Testis (tissue), 3 donors: ENCODE measurements around the gene FAM200A. TPM values are rescaled to one million over a fixed set of nuclear protein-coding genes. Genes with fewer than 3 reads are reported as not detected.

ENCODE experiments used
- DNase-seq: peaks from one replicate; pipeline ENCODE4 v3.0.0-alpha.2; 2019
- H3K27ac ChIP-seq, 2 donors: fragments of 200-600 bp; sonication (generic); one replicate each; pipeline ENCODE4 v1.5.1; 2019
- H3K27me3 ChIP-seq: fragments of 200-600 bp; sonication (generic); one replicate; pipeline ENCODE4 v1.5.1; 2019
- H3K36me3 ChIP-seq: fragments of 200-600 bp; sonication (generic); one replicate; pipeline ENCODE4 v1.5.1; 2017; ENCODE audit warnings: low read depth; ENCODE audit errors: missing control alignments
- H3K4me1 ChIP-seq: fragments of 200-600 bp; sonication (generic); one replicate; pipeline ENCODE4 v1.5.1; 2019
- H3K4me3 ChIP-seq, 2 donors: fragments of 200-600 bp; sonication (generic); one replicate each; pipeline ENCODE4 v1.5.1; 2017 to 2019
- H3K9me3 ChIP-seq: fragments of 200-600 bp; sonication (generic); one replicate; pipeline ENCODE4 v1.5.1; 2017
- POLR2A ChIP-seq: fragments of 450-650 bp; IDR thresholded peaks from one replicate; pipeline ENCODE4 v1.6.1; 2017; ENCODE audit warnings: antibody characterized with exemption, mild to moderate bottlenecking, moderate library complexity
- WGBS, 2 donors: methylation state at CpG; one replicate each; pipeline ENCODE4 v1.1.5; 2018; 5-methylcytosine and 5-hydroxymethylcytosine counted together
- intact Hi-C: fragments of 100-400 bp; cut with DNase I; formaldehyde crosslinking; loops from one replicate; pipeline ENCODE4 v1.15.1; 2023; ENCODE audit warnings: low total_unique reads
- polyA plus RNA-seq: library from polyadenylated mRNA; stranded (reverse); fragments of 350-450 nt; fragmentation: Illumina TruSeq; extraction: RNeasy Lipid Tissue Mini Kit (QIAGEN cat#74804); gene quantifications from one replicate; pipeline ENCODE4 v1.2.3, GENCODE V29; 2014; ENCODE audit warnings: low read depth, low replicate concordance; ENCODE audit not compliant: insufficient read depth
- total RNA-seq, 2 donors: library from RNA; depleted of rRNA; stranded (reverse); fragments of >200 nt; gene quantifications; one replicate each; pipeline ENCODE4 v1.2.3, GENCODE V29; 2016
- TF ChIP-seq, protein P1 (sequence below), 3 experiments: fragments of 450-650 bp in 2 of 3; fragments of 200-600 bp in 1 of 3; sonication (generic) in 1 of 3; IDR thresholded peaks; one replicate each; pipeline ENCODE4 v1.5.1; 2016 to 2019; ENCODE audit warnings: antibody characterized with exemption in 3 of 3, mild to moderate bottlenecking in 2 of 3, moderate library complexity in 1 of 3

Gene FAM200A
- total and polyA plus RNA-seq, 3 donors from 2014 or later, result 9.2 to 11.5 (median 11.4) TPM

DNA sequence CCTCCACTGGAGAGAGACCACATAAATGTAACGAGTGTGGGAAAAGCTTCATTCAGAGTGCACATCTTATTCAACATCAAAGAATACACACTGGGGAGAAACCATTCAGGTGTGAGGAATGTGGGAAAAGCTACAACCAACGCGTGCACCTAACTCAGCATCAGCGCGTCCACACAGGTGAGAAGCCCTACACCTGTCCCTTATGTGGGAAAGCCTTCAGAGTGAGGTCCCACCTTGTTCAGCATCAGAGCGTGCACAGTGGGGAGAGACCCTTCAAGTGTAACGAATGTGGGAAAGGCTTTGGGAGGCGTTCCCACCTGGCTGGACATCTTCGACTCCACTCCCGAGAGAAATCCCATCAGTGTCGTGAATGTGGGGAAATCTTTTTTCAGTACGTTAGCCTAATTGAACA, 20.6 kb downstream of the FAM200A start:
- no peak for TF ChIP-seq POLR2A
- TF ChIP-seq, protein P1, sequence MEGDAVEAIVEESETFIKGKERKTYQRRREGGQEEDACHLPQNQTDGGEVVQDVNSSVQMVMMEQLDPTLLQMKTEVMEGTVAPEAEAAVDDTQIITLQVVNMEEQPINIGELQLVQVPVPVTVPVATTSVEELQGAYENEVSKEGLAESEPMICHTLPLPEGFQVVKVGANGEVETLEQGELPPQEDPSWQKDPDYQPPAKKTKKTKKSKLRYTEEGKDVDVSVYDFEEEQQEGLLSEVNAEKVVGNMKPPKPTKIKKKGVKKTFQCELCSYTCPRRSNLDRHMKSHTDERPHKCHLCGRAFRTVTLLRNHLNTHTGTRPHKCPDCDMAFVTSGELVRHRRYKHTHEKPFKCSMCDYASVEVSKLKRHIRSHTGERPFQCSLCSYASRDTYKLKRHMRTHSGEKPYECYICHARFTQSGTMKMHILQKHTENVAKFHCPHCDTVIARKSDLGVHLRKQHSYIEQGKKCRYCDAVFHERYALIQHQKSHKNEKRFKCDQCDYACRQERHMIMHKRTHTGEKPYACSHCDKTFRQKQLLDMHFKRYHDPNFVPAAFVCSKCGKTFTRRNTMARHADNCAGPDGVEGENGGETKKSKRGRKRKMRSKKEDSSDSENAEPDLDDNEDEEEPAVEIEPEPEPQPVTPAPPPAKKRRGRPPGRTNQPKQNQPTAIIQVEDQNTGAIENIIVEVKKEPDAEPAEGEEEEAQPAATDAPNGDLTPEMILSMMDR (IDR thresholded peaks at IDR 0.05), result no peak
- Histone ChIP-seq H3K9me3 (no peaks in the 10 kb centered on the region), H3K4me3 (no peak overlapping the region), H3K4me1 (no peaks in the 10 kb centered on the region), H3K36me3 (no peaks in the 10 kb centered on the region), H3K27me3 (no peaks in the 10 kb centered on the region), H3K27ac (no peak overlapping the region)
- DNase-seq, result no peak
- intact Hi-C loops, result no loop called here
- 95 to 96% methylated on average over 12 of the region's 12 CpGs for WGBS, 2 donors

DNA sequence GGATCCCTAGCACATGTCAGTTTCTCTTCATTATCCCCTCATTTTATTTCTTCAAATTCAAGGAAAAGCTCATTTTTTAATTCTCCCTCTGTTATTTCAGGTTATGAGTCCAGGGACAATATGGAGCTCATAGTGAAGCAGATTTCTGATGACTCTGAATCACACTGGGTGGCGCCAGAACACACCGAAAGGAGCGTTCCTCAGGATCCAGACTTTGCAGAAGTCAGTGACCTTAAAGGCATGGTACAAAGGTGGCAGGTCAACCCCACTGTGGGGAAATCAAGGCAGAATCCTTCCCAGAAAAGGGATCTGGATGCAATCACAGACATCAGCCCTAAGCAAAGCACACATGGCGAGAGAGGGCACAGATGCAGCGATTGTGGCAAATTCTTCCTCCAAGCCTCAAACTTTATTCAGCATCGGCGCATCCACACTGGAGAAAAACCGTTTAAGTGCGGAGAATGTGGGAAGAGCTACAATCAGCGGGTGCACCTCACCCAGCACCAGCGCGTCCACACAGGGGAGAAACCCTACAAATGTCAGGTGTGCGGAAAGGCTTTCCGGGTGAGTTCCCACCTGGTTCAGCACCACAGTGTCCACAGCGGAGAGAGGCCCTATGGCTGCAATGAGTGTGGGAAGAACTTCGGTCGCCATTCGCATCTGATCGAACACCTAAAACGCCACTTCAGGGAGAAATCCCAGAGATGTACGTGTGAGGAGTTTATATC, 26.0 kb downstream of the FAM200A start:
- H3K27me3 ChIP-seq, result no peaks in the 10 kb centered on the region
- H3K27ac ChIP-seq, result no peak overlapping the region
- no peak overlapping the region for H3K4me3 ChIP-seq
- H3K36me3 ChIP-seq, result no peaks in the 10 kb centered on the region
- DNase-seq, result no peak
- H3K4me1 ChIP-seq, result no peaks in the 10 kb centered on the region
- no peak for TF ChIP-seq POLR2A
- TF ChIP-seq, protein P1 (IDR thresholded peaks at IDR 0.05), result no peak
- WGBS, 2 donors, result 94% methylated on average over 21 of the region's 21 CpGs
- intact Hi-C loops, result no loop called here
- H3K9me3 ChIP-seq, result no peaks in the 10 kb centered on the region

DNA sequence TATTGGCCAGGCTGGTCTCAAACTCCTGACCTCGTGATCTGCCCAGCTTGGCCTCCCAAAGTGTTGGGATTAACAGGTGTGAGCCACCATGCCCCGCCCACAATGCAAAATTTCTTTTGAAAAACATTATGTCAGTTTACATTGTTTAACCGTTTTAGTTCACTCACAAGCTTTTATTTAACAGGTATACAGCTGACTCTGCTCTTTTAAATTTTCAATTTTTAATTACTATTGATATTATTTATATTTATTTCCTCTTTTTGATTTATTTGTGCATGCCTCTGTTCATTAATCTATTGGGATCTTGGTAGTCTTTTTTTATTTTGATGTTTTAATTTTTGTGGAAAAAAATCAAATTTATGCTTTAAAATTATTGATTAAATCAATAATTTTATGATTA, 30.5 kb downstream of the FAM200A start:
- intact Hi-C loops, result no loop called here
- no peak overlapping the region for H3K27ac ChIP-seq
- H3K27me3 ChIP-seq, result no peaks in the 10 kb centered on the region
- H3K4me3 ChIP-seq, result no peak overlapping the region
- no peaks in the 10 kb centered on the region for H3K9me3 ChIP-seq
- TF ChIP-seq POLR2A, result no peak
- TF ChIP-seq, protein P1 (IDR thresholded peaks at IDR 0.05), result no peak
- no peak for DNase-seq
- WGBS, 2 donors, result 91 to 96% methylated on average over 3 of the region's 3 CpGs
- no peaks in the 10 kb centered on the region for H3K4me1 ChIP-seq
- H3K36me3 ChIP-seq, result no peaks in the 10 kb centered on the region

GRCh38 chr7:99514050-99514449, 37.9 kb downstream of the FAM200A start:
- 87 to 98% methylated on average over 1 of the region's 1 CpG for WGBS, 2 donors
- H3K4me3 ChIP-seq, result no peak overlapping the region
- no peaks in the 10 kb centered on the region for H3K4me1 ChIP-seq
- TF ChIP-seq POLR2A, result no peak
- TF ChIP-seq, protein P1 (IDR thresholded peaks at IDR 0.05), result no peak
- intact Hi-C loops, result no loop called here
- no peak for DNase-seq
- no peaks in the 10 kb centered on the region for H3K9me3 ChIP-seq
- no peaks in the 10 kb centered on the region for H3K27me3 ChIP-seq
- H3K36me3 ChIP-seq, result no peaks in the 10 kb centered on the region
- H3K27ac ChIP-seq, result no peak overlapping the region

- intact Hi-C loops, result loop anchor here (10.0 kb wide), 1 partner anchor 50 kb away; the partner anchor contains the start of genes FAM200A and ZNF655
- H3K36me3 ChIP-seq, result no peaks in the 10 kb centered on the region
- no peaks in the 10 kb centered on the region for H3K27me3 ChIP-seq
- H3K9me3 ChIP-seq, result no peaks in the 10 kb centered on the region
- WGBS, 2 donors, result 1 to 4% methylated on average over 7 to 11 of the region's 11 CpGs
- H3K27ac ChIP-seq, result peak overlapping the region; percentile 94 to 96
- DNase-seq, result no peak
- H3K4me3 ChIP-seq, result peak overlapping the region; percentile 76 to 86
- no peak for TF ChIP-seq POLR2A
- TF ChIP-seq, protein P1 (IDR thresholded peaks at IDR 0.05), result no peak
- peaks cover 17% of the 10 kb centered on the region for H3K4me1 ChIP-seq
Measured at GRCh38 chr7:99505324-99505662, 46.6 kb downstream of the FAM200A start.
